AG09319 (cell line): ENCODE data around the gene GYG2.
A peak's percentile ranks its signal among the peaks of the same experiment; 100 is the strongest.
"Not testable (repeated sequence)": the region's sequence is repeated elsewhere in the genome, so short reads cannot be mapped to it uniquely, and the experiment has no call there.

ENCODE experiments used
- DNase-seq: peaks from one replicate; pipeline ENCODE4 v3.0.0-alpha.2; 2010; ENCODE audit warnings: low read depth; ENCODE audit errors: extremely low read depth
- TF ChIP-seq, protein P1 (sequence below): IDR thresholded peaks from 2 replicates; pipeline ENCODE4 v1.5.1; 2011; ENCODE audit warnings: low read depth, mild to moderate bottlenecking, inconsistent platforms, low read length, moderate library complexity

GYG2 gene

DNA sequence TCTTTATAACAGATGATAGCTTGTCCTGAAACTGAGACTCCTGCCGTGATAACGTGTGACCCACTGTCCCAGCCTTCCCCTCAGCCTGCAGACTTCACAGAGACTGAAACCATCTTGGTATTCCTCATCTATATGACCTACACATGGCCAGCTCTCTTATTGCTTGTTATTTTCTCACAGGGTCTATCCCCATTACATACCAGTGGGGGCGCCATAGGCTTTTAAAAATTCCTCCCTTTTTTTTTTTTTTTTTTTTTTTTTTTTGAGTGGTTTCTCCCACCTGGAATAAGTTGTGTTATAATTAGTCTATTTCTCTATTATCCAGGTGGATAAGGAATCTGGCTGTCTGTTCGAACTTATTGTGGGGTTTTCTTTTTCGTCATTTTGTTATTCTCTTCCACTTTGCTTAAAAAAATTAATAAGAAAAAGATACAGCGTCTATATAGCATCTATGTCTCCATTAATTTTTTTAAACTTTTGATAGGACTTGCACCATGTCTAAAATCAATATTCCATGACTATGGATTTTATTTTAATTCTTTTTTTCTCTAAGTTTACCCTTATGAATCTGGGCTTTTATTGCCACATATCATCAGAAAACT lies 47.2 kb downstream of the GYG2 start:
- TF ChIP-seq, protein P1, sequence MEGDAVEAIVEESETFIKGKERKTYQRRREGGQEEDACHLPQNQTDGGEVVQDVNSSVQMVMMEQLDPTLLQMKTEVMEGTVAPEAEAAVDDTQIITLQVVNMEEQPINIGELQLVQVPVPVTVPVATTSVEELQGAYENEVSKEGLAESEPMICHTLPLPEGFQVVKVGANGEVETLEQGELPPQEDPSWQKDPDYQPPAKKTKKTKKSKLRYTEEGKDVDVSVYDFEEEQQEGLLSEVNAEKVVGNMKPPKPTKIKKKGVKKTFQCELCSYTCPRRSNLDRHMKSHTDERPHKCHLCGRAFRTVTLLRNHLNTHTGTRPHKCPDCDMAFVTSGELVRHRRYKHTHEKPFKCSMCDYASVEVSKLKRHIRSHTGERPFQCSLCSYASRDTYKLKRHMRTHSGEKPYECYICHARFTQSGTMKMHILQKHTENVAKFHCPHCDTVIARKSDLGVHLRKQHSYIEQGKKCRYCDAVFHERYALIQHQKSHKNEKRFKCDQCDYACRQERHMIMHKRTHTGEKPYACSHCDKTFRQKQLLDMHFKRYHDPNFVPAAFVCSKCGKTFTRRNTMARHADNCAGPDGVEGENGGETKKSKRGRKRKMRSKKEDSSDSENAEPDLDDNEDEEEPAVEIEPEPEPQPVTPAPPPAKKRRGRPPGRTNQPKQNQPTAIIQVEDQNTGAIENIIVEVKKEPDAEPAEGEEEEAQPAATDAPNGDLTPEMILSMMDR, result peak; percentile 28
- DNase-seq, result no peak

DNA sequence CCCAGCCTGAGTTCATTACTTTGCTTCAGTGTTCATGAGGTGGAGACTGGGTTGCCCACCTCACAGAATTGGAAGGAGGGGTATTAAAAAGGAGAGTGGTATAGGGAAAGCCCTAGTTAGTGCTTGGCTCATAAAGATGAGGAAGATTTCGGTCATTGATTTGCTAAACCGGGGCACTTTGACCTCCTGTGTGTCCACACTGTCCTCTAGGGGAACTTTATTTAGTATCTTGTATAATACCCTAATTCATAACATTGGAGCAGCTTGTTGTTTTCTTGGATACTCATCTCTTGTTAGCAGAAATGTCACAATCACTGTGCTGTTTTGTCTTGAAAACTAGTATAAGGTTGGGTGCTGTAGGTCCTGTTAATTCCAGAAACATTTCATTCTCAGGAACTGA lies 49.8 kb downstream of the GYG2 start:
- TF ChIP-seq, protein P1, result no peak
- DNase-seq, result no peak

DNA sequence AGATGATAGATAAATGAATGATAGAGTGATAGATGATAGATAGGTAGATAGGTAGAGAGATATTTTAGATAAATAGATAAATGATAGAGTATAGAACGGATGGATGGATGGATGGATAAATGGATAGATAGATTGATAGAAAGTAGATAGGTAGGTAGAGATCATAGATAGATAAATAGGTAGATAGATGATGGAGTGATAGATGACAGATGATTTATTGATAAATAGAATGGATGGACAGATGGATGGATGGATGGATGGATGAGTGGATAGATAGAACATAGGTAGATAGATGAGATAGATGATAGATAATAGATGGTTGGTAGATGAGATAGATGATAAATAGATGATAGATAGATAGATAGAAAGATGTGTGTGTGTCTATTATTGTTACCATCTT lies 50.9 kb downstream of the GYG2 start:
- no peak for DNase-seq
- TF ChIP-seq, protein P1, result no peak

DNA sequence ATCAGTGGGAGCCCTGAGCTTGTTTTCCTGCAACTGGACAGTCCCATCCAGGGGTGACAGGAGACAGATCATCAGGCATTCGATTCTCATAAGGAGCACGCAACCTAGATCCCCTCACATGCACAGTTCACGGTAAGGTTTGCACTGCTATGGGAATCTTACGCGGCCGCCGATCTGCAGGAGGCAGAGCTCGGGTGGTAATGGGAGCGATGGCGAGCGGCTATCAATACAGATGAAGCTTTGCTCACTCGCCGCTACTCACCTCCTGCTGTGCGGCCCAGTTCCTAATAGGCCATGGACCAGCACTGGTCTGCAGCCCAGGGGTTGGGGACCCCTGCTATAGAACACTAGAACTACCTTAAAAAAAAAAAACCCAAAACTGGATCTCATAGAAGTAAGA lies 55.0 kb downstream of the GYG2 start:
- DNase-seq, result no peak
- TF ChIP-seq, protein P1, result no peak

DNA sequence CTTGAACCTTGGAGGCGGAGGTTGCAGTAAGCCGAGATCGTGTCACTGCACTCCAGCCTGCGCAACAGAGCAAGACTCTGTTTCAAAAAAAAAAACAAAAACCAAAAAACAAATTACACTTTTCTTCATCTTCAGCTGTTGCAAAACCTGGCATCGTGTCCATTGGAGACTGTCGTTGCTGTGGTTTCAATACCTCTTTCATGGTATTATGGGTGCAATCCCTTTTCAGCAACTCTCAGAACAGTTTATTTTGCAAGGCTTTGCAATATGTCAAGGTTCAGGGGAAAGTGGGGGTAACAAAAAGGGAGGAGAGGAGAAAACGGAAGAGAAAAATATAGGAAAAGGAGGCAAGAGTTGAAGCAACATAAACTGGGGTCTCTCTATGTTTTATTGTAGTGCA lies 59.6 kb downstream of the GYG2 start:
- no peak for DNase-seq
- TF ChIP-seq, protein P1, result no peak

DNA sequence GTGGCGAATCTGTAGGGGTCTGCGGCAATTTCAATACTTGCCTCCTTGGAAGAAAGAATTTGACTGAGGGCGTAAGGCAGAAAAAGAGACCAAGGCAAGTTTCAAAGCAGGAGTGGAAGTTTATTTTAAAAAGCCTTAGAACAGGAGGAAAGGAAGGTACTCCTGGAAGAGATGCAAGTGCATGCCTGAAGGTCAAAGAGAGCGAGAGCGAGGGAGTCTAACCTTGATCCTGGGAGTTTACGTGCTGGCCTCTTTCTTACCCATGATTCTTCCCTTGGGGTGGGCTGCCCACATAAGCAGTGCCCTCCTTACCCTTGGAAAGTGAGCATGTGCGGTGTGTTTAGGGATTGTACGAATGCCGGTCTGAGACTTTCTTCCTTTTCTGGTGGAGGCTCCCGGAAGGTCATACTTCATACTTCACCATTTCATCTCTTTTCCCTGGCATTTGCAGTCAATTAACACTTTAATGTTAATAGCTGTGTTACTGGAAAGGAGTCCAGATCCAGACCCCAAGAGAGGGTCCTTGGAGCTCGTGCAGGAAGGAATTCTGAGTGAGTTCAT lies 60.4 kb downstream of the GYG2 start:
- DNase-seq, result no peak
- TF ChIP-seq, protein P1, result no peak

DNA sequence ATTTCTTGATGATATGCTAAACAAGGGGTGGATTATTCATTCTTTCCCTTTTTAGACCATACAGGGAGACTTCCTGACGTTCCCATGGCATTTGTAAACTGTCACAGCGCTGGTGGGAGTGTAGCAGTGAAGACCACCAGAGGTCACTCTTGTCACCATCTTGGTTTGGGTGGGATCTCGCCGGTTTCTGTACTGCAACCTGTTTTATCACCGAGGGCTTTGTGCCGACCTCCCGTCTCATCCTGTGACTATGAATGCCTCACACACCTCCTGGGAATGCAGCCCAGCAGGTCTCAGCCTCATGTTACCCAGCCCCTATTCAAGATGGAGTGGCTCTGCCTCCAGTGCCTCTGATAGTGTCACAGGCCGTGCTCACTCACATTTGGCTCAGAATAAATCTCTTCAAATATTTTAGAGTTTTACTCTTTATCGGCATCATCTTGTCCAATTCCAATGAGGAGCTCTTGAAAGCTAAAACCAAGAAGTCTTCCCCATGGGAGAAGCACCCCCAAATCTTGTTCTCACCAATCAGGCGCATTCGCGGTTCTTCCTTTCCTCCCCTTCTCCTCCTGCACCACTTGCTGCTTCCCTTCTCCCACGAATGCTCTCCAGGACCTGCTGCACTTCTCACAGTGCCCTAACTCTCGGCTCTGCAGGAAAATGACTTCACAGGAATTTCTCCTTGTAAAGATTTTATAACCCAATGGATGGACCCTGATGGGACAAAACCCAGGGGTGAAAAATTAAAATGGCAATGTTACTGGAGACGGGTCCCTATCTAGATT lies 61.2 kb downstream of the GYG2 start:
- DNase-seq, result not testable (repeated sequence)
- TF ChIP-seq, protein P1, result peak; percentile 44

DNA sequence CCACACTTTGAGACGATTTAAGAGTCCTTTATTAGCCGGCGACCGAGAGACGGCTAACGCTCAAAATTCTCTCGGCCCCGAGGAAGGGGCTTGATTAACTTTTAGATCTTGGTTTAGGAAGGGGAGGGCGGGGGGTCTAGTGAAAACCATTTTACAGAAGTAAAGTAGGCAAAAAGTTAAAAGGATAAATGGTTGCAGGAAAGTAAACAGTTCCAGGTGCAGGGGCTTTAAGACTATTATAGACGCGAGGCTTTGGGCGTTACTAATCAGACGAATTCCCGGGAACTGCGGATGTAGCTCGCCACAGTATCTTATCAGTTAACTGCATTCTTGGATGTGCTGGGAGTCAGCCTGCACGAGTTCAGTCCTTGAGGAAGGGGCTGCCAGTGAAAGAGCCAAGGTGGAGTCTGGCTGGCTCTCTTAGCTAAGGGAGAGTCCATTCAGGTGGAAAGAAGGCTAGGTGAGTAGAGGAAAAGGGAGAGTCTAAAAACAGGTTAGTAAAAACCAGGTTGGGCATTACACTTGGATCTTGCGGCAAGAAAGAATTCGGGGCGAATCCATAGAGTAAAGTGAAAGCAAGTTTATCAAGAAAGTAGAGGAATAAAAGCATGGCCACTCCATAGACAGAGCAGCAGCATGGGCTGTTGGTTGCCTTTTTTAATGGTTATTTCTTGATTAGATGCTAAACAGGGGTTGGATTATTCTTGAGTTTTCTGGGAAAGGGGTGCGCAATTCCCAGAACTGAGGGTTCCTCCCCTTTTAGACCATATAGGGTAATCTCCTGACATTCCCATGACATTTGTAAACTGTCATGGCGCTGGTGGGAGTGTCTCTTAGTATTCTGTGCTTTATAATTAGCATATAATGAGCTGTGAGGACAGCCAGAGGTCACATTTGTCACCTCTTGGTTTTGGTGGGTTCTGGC lies 62.1 kb downstream of the GYG2 start:
- DNase-seq, result not testable (repeated sequence)
